ENCODE data around the gene SYNJ2. TPM values are rescaled to one million over a fixed set of nuclear protein-coding genes. Genes with fewer than 3 reads are reported as not detected.
A peak's percentile ranks its signal among the peaks of the same experiment; 100 is the strongest.

SYNJ2 gene
- polyA plus RNA-seq, 2 of the 4 experiments (the other 2 are of a cell fraction), result 22.3 to 26.5 TPM

DNA sequence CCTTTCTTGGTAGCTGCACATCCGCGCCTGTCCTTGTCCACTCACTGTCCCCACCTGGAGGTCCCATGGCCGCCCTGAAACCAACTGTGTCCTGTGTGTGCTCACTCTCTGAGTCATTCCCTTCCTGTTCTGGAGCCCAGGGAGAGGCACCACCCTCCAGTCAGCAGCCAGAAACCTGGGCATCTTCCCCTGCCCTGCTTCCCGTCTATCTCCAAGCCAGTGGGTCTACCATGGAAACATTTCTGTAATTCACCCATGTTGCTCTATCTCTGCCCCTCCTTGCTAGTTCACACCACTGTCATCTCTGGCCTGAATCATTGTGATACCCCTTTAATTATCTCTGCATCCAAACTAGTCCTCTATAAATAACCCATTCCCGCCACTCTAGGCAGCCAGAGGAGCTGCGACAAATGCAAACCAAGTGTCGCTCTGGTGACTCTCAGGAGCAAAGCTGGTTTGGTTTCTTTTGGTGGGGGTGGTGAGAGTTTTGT, 28.8 kb upstream of the SYNJ2 start:
- Histone ChIP-seq H3K27ac (no peak overlapping the region), H3K4me3 (no peak overlapping the region), H3K4me2 (no peak overlapping the region), H3K9me3 (peaks cover 13% of the 10 kb centered on the region; the same call in 2 of the 3 replicates), H3K4me1 (no peaks in the 10 kb centered on the region)
- no peak for TF ChIP-seq SMC3 (IDR thresholded peaks at IDR 0.05)
- no peak for DNase-seq (ENCODE audit: low read depth in 1 of 2, low spot score in 1 of 2)
- ATAC-seq, result peak; percentile 51 to 60; a peak in 2 of 6 replicates
- ChIA-PET POLR2A (no interaction called here), CTCF (interaction anchor here (1.8 kb wide), 1 partner anchor 10 kb away, joined by 3 read pairs; no protein-coding TSS in a partner anchor)
- no peak for FAIRE-seq
- 73% methylated on average over 7 of the region's 7 CpGs for WGBS (ENCODE audit: missing lambda C conversion rate)

GRCh38 chr6:157953580-157954091, 28.0 kb upstream of the SYNJ2 start:
- H3K27ac ChIP-seq, result no peak overlapping the region
- no peak for DNase-seq (ENCODE audit: low read depth in 1 of 2, low spot score in 1 of 2)

More at GRCh38 chr6:157953580-157954091, 28.0 kb upstream of the SYNJ2 start:
- ATAC-seq, result no peak
- CTCF ChIA-PET, result interaction anchor here (1.0 kb wide), 1 partner anchor 13 kb away, joined by 3 read pairs; no protein-coding TSS in a partner anchor
- no peak for TF ChIP-seq ZSCAN20 (CRISPR knock-in tag; IDR thresholded peaks at IDR 0.05)
- no peak for TF ChIP-seq REST (IDR thresholded peaks at IDR 0.05)
- TF ChIP-seq HDAC2 (IDR thresholded peaks at IDR 0.05), result no peak
- TF ChIP-seq, protein P1, sequence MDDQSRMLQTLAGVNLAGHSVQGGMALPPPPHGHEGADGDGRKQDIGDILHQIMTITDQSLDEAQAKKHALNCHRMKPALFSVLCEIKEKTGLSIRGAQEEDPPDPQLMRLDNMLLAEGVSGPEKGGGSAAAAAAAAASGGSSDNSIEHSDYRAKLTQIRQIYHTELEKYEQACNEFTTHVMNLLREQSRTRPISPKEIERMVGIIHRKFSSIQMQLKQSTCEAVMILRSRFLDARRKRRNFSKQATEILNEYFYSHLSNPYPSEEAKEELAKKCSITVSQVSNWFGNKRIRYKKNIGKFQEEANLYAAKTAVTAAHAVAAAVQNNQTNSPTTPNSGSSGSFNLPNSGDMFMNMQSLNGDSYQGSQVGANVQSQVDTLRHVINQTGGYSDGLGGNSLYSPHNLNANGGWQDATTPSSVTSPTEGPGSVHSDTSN (IDR thresholded peaks at IDR 0.05), result no peak
- TF ChIP-seq JUN (IDR thresholded peaks at IDR 0.05), result no peak
- no peak for TF ChIP-seq CBX2 (IDR thresholded peaks at IDR 0.05; ENCODE audit: borderline replicate concordance, low read depth)
- TF ChIP-seq MAZ (IDR thresholded peaks at IDR 0.05; ENCODE audit: borderline replicate concordance, low read depth, low read length), result no peak
- TF ChIP-seq MAFK (IDR thresholded peaks at IDR 0.05; ENCODE audit: partially characterized antibody), result no peak
- no peak for TF ChIP-seq JUNB (IDR thresholded peaks at IDR 0.05)
- no peak for TF ChIP-seq HES2 (IDR thresholded peaks at IDR 0.05)
- no peak for TF ChIP-seq MYC (IDR thresholded peaks at IDR 0.05; ENCODE audit: borderline replicate concordance, low read length)
- TF ChIP-seq TP53 (CRISPR knock-in tag; IDR thresholded peaks at IDR 0.05), result no peak
- no peak for TF ChIP-seq CHD2 (IDR thresholded peaks at IDR 0.05; ENCODE audit: low read length, partially characterized antibody)
- no peak for TF ChIP-seq EHMT2 (IDR thresholded peaks at IDR 0.05; ENCODE audit: low read depth)
- TF ChIP-seq, protein P2, sequence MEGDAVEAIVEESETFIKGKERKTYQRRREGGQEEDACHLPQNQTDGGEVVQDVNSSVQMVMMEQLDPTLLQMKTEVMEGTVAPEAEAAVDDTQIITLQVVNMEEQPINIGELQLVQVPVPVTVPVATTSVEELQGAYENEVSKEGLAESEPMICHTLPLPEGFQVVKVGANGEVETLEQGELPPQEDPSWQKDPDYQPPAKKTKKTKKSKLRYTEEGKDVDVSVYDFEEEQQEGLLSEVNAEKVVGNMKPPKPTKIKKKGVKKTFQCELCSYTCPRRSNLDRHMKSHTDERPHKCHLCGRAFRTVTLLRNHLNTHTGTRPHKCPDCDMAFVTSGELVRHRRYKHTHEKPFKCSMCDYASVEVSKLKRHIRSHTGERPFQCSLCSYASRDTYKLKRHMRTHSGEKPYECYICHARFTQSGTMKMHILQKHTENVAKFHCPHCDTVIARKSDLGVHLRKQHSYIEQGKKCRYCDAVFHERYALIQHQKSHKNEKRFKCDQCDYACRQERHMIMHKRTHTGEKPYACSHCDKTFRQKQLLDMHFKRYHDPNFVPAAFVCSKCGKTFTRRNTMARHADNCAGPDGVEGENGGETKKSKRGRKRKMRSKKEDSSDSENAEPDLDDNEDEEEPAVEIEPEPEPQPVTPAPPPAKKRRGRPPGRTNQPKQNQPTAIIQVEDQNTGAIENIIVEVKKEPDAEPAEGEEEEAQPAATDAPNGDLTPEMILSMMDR (IDR thresholded peaks at IDR 0.05), result no peak
- TF ChIP-seq ESRRA (IDR thresholded peaks at IDR 0.05; ENCODE audit: borderline replicate concordance, low read length), result no peak
- WGBS (ENCODE audit: missing lambda C conversion rate), result 68% methylated on average over 5 of the region's 7 CpGs
- H3K9me3 ChIP-seq, result peaks cover 18% of the 10 kb centered on the region
- no peak for FAIRE-seq
- no peak overlapping the region for H3K4me3 ChIP-seq
- no peaks in the 10 kb centered on the region for H3K4me1 ChIP-seq
- H3K4me2 ChIP-seq, result no peak overlapping the region
- POLR2A ChIA-PET, result no interaction called here
